Kidney tubule cell (primary cell): ENCODE measurements around the gene CAMK2A.
"Not testable (repeated sequence)": the region's sequence is repeated elsewhere in the genome, so short reads cannot be mapped to it uniquely, and the experiment has no call there.

Experiments
- DNase-seq: peaks from one replicate; pipeline ENCODE4 v3.0.0-alpha.2; 2018; ENCODE audit warnings: low spot score

CAMK2A gene

GRCh38 chr5:150253416-150254208 is 36.0 kb downstream of the CAMK2A start:
- no peak for DNase-seq

- no peak for DNase-seq
Observed at GRCh38 chr5:150252489-150252888, 37.1 kb downstream of the CAMK2A start.

- no peak for DNase-seq
Observed at GRCh38 chr5:150251504-150251903, 38.1 kb downstream of the CAMK2A start.

- no peak for DNase-seq
Observed at GRCh38 chr5:150249744-150250143, 39.8 kb downstream of the CAMK2A start.

GRCh38 chr5:150248946-150249345 is 40.6 kb downstream of the CAMK2A start:
- no peak for DNase-seq

GRCh38 chr5:150248493-150248892 is 41.1 kb downstream of the CAMK2A start:
- DNase-seq = not testable (repeated sequence)

GRCh38 chr5:150247726-150248125 is 41.8 kb downstream of the CAMK2A start:
- no peak for DNase-seq

GRCh38 chr5:150246835-150247234 is 42.7 kb downstream of the CAMK2A start:
- DNase-seq = no peak

- no peak for DNase-seq
Observed at GRCh38 chr5:150246429-150246828, 43.1 kb downstream of the CAMK2A start.

GRCh38 chr5:150245808-150246207 is 43.8 kb downstream of the CAMK2A start:
- DNase-seq = no peak

- no peak for DNase-seq
Observed at GRCh38 chr5:150245111-150245789, 44.3 kb downstream of the CAMK2A start.

- no peak for DNase-seq
Observed at GRCh38 chr5:150244209-150244608, 45.4 kb downstream of the CAMK2A start.

GRCh38 chr5:150243590-150243989 is 46.0 kb downstream of the CAMK2A start:
- DNase-seq = no peak

GRCh38 chr5:150242251-150242894 is 47.2 kb downstream of the CAMK2A start:
- DNase-seq = no peak

- DNase-seq = no peak
Observed at GRCh38 chr5:150241298-150242160, 48.0 kb downstream of the CAMK2A start.

- no peak for DNase-seq
Observed at GRCh38 chr5:150239794-150240122, 49.8 kb downstream of the CAMK2A start.

- no peak for DNase-seq
Observed at GRCh38 chr5:150239099-150239793, 50.3 kb downstream of the CAMK2A start.

- no peak for DNase-seq
Observed at GRCh38 chr5:150238646-150239045, 50.9 kb downstream of the CAMK2A start.

- no peak for DNase-seq
Observed at GRCh38 chr5:150236981-150237754, 52.4 kb downstream of the CAMK2A start.

GRCh38 chr5:150236313-150236712 is 53.3 kb downstream of the CAMK2A start:
- DNase-seq = no peak

GRCh38 chr5:150235500-150235854 is 54.1 kb downstream of the CAMK2A start:
- no peak for DNase-seq
